ENCODE data around the gene DHX9. TPM values are rescaled to one million over a fixed set of nuclear protein-coding genes. Genes with fewer than 3 reads are reported as not detected.

The DHX9 gene
- polyA plus RNA-seq (ENCODE audit: insufficient read depth in 1 of 5, insufficient read length in 5 of 5, low replicate concordance in 1 of 5) = 100 to 1,000 TPM; 218 to 266 (median 254) TPM
- long read RNA-seq, donor 1, full-length matches to known transcripts = 16 of 79 reads
- long read RNA-seq, donor 1, partial matches to known transcripts = 63 of 79 reads
- long read RNA-seq, donor 1, other reads (novel, unspliced or antisense) = 0 of 79 reads
- long read RNA-seq, donor 2, full-length matches to known transcripts = 19 of 88 reads
- long read RNA-seq, donor 2, partial matches to known transcripts = 69 of 88 reads
- long read RNA-seq, donor 2, other reads (novel, unspliced or antisense) = 0 of 88 reads
- long read RNA-seq, donor 3, full-length matches to known transcripts = 10 of 45 reads
- long read RNA-seq, donor 3, partial matches to known transcripts = 35 of 45 reads
- long read RNA-seq, donor 3, other reads (novel, unspliced or antisense) = 0 of 45 reads
- long read RNA-seq, donor 4, full-length matches to known transcripts = 6 of 15 reads
- long read RNA-seq, donor 4, partial matches to known transcripts = 9 of 15 reads
- long read RNA-seq, donor 4, other reads (novel, unspliced or antisense) = 0 of 15 reads
- long read RNA-seq, donor 5, full-length matches to known transcripts = 13 of 171 reads
- long read RNA-seq, donor 5, partial matches to known transcripts = 151 of 171 reads
- long read RNA-seq, donor 5, other reads (novel, unspliced or antisense) = 7 of 171 reads
- long read RNA-seq, donor 6, full-length matches to known transcripts = 18 of 99 reads
- long read RNA-seq, donor 6, partial matches to known transcripts = 81 of 99 reads
- long read RNA-seq, donor 6, other reads (novel, unspliced or antisense) = 0 of 99 reads
- long read RNA-seq, donor 7, full-length matches to known transcripts = 10 of 35 reads
- long read RNA-seq, donor 7, partial matches to known transcripts = 25 of 35 reads
- long read RNA-seq, donor 7, other reads (novel, unspliced or antisense) = 0 of 35 reads
- long read RNA-seq, donor 8, full-length matches to known transcripts = 5 of 11 reads
- long read RNA-seq, donor 8, partial matches to known transcripts = 6 of 11 reads
- long read RNA-seq, donor 8, other reads (novel, unspliced or antisense) = 0 of 11 reads

- peak; percentile 96 for DNase-seq
Measured at GRCh38 chr1:182839209-182840066, at the start of gene DHX9. Gene DHX9, plus strand, starts transcription at chr1:182839347. Its CDS starts 3,220 bp downstream, at chr1:182842567.

GRCh38 chr1:182791281-182792179, 47.6 kb upstream of the DHX9 start:
- DNase-seq = no peak

- DNase-seq = no peak
Measured at GRCh38 chr1:182794091-182794490, 45.1 kb upstream of the DHX9 start.

GRCh38 chr1:182794676-182795201, 44.4 kb upstream of the DHX9 start:
- DNase-seq = no peak

GRCh38 chr1:182795563-182796228, 43.5 kb upstream of the DHX9 start:
- DNase-seq = no peak

GRCh38 chr1:182802006-182802803, 36.9 kb upstream of the DHX9 start:
- no peak for DNase-seq

GRCh38 chr1:182803846-182804245, 35.3 kb upstream of the DHX9 start:
- DNase-seq = no peak

DNA sequence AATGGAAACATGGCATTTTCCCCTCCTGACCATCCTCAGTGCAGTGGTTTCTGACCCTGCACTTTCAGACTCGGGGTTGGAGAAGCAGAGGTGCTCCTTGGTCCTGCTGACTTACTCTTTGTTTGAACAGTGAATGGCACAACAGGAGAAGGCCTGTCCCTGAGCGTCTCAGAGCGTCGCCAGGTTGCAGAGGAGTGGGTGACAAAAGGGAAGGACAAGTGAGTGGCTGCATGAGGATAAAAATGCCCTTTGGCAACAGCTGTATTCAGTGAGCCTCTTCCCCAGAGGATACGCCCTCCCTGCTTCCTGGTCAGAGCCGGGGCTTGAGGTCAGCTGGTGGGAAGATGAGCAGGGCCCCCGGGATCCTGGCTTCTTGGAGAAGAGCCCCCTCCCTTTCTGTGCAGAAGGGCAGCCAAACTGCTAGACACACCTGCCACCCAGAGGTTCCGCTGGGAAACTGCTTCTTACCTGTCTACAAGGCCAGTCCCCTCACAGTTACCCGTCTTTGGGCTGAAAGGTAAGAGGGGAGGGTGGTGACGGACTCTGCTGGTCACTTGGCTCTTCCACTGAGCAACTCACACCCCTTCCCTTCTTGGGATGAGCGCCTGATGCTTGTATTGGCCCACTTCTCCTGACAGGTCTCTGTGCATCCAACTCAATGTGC, 33.0 kb upstream of the DHX9 start:
- DNase-seq = no peak

- DNase-seq = no peak
Measured at GRCh38 chr1:182807907-182808306, 31.2 kb upstream of the DHX9 start.

DNA sequence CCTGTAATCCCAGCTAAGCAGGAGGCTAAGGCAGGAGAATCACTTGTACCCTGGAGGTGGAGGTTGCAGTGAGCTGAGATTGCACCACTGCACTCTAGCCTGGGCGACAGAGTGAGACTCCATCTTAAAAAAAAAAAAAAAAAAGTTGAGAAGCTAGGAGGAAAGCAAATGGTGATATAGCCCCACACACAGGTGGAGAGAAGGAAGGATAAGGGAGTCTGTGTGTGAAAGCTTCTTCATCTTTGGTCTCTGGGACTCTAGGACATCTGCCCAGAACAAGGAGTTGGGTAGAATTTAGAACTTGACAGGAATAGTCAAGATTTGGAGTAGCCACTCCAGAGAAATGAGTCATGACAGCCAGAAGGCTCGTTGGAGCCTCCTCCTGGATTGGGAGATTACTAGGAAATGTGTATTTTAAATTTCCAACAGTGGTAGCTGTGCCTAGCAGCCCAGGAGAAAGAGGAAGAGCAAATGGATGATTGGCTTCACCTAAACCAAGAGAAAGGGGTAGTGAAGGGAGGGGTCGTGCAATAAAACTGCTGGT, 29.7 kb upstream of the DHX9 start:
- DNase-seq = no peak

GRCh38 chr1:182811975-182812722, 27.0 kb upstream of the DHX9 start:
- no peak for DNase-seq

- DNase-seq = no peak
Measured at GRCh38 chr1:182816863-182817262, 22.3 kb upstream of the DHX9 start.

DNA sequence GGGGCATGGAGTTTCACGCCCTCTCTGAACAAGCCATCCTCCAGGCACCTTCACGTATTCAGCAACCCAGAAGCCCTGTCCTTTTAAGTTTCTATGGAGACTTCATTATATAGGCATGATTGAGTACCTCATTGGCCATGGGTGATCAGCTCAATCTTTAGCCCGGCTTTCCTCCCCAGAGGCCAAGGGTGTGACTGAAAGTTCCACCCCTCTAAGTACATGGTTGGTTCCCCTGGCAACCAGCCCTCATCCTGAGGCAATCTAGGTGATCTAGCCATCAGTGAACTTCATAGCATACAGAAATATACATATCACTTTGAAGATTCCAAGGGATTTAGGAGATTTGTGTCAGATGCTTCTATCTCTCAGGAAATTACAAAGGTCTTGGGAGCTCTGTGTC, 21.3 kb upstream of the DHX9 start:
- DNase-seq = no peak

- DNase-seq = no peak
Measured at GRCh38 chr1:182823220-182823619, 15.9 kb upstream of the DHX9 start.

GRCh38 chr1:182826892-182827291, 12.3 kb upstream of the DHX9 start:
- DNase-seq = no peak

GRCh38 chr1:182829285-182829932, 9.7 kb upstream of the DHX9 start:
- no peak for DNase-seq
